Astrocyte (in vitro differentiated cells and primary cell): ENCODE results near the gene SUZ12.

Experiments
- EZH2 ChIP-seq: IDR thresholded peaks from 2 replicates; pipeline ENCODE4 v1.6.1; 2012; ENCODE audit warnings: mild to moderate bottlenecking, low read length, inconsistent platforms; ENCODE audit not compliant: insufficient read depth
- TF ChIP-seq, protein P1 (sequence below): IDR thresholded peaks from 2 replicates; pipeline ENCODE4 v1.5.1; 2011; ENCODE audit warnings: low read depth, mild to moderate bottlenecking, inconsistent platforms, low read length, moderate library complexity; ENCODE audit not compliant: insufficient read depth

DNA sequence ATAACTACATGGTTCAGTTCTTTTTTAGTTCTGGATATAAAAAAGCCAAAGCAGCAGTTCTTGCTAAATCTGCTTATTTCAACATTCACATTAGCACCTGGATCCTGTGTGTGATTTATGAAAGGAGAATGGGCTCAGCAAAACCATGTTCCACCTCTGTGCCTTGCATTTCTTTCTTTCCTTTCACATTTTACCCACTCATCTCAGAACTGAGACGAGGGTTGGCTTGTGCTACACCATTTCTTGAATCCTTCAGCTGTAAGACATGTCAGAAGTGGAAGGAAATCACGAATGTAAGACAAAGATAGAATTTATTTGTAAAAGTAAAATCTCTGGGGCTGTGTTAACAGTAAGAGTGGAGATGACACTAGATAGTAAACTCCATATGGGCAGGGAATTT, 34.1 kb upstream of the SUZ12 start:
- TF ChIP-seq, protein P1, sequence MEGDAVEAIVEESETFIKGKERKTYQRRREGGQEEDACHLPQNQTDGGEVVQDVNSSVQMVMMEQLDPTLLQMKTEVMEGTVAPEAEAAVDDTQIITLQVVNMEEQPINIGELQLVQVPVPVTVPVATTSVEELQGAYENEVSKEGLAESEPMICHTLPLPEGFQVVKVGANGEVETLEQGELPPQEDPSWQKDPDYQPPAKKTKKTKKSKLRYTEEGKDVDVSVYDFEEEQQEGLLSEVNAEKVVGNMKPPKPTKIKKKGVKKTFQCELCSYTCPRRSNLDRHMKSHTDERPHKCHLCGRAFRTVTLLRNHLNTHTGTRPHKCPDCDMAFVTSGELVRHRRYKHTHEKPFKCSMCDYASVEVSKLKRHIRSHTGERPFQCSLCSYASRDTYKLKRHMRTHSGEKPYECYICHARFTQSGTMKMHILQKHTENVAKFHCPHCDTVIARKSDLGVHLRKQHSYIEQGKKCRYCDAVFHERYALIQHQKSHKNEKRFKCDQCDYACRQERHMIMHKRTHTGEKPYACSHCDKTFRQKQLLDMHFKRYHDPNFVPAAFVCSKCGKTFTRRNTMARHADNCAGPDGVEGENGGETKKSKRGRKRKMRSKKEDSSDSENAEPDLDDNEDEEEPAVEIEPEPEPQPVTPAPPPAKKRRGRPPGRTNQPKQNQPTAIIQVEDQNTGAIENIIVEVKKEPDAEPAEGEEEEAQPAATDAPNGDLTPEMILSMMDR: no peak
- TF ChIP-seq EZH2: no peak
